Colonic mucosa (tissue), 4 donors: Measurements from ENCODE around the gene ABCC3. TPM values are rescaled to one million over a fixed set of nuclear protein-coding genes. Genes with fewer than 3 reads are reported as not detected.
A peak's percentile ranks its signal among the peaks of the same experiment; 100 is the strongest.

Experiments
- DNase-seq: peaks from one replicate; pipeline ENCODE4 v3.0.0-alpha.2; 2020
- H3K27ac ChIP-seq: fragments of 200-600 bp; one replicate; pipeline ENCODE4 v1.8.0; 2021
- H3K27me3 ChIP-seq: fragments of 200-600 bp; one replicate; pipeline ENCODE4 v1.8.0; 2021
- H3K36me3 ChIP-seq: fragments of 200-600 bp; one replicate; pipeline ENCODE4 v1.8.0; 2021
- H3K4me1 ChIP-seq: fragments of 200-600 bp; one replicate; pipeline ENCODE4 v1.8.0; 2021; ENCODE audit warnings: mild to moderate bottlenecking
- H3K4me3 ChIP-seq: fragments of 200-600 bp; one replicate; pipeline ENCODE4 v1.8.0; 2021
- H3K9ac ChIP-seq, 2 donors: one replicate each; pipeline ENCODE4 v1.7.0; 2013; ENCODE audit warnings: control low read depth in 2 of 2, low read depth in 2 of 2, low read length in 2 of 2
- H3K9me3 ChIP-seq: fragments of 200-600 bp; one replicate; pipeline ENCODE4 v1.8.0; 2021
- CTCF ChIP-seq: fragments of 200-600 bp; IDR thresholded peaks from one replicate; pipeline ENCODE4 v1.8.0; 2022; ENCODE audit warnings: antibody characterized with exemption, mild to moderate bottlenecking
- intact Hi-C: fragments of 100-400 bp; cut with DNase I; formaldehyde crosslinking; loops from one replicate; pipeline ENCODE4 v1.14.1; 2022
- total RNA-seq, 2 donors: library from RNA; stranded (reverse); fragmentation: NEBNext Ultra II Directional in 1 of 2; extraction: Animal tissue kit (Norgen Biotek cat#: 25700) in 1 of 2; gene quantifications; one replicate each; pipeline ENCODE4 v1.2.1, GENCODE V29; 2021
- donor health status: healthy.
- donor health status: DM: no; HTN: no; CAD: no.
- donor health status: DM: no; HTN: no; CAD: no.

ABCC3 gene
- total RNA-seq, 2 donors from 2014 or later: 187 to 226 TPM

- intact Hi-C loops: loop anchor here (5.0 kb wide), 2 partner anchors 65 to 210 kb away; partner anchors contain the start of gene ABCC3
- peak overlapping the region in 1 of 2 donors; percentile 23 for H3K9ac ChIP-seq
- DNase-seq: no peak
- no peaks in the 10 kb centered on the region for H3K9me3 ChIP-seq
- no peaks in the 10 kb centered on the region for H3K4me1 ChIP-seq
- TF ChIP-seq CTCF: no peak
- no peak overlapping the region for H3K27ac ChIP-seq
- peaks cover 27% of the 10 kb centered on the region for H3K36me3 ChIP-seq
- H3K27me3 ChIP-seq: no peaks in the 10 kb centered on the region
- H3K4me3 ChIP-seq: no peak overlapping the region
Measured at GRCh38 chr17:50697663-50698272, 63.1 kb downstream of the ABCC3 start.

GRCh38 chr17:50699410-50699809, 64.7 kb downstream of the ABCC3 start:
- no peak overlapping the region for H3K27ac ChIP-seq
- no peaks in the 10 kb centered on the region for H3K9me3 ChIP-seq
- no peak overlapping the region for H3K9ac ChIP-seq
- no peak for TF ChIP-seq CTCF
- DNase-seq: no peak
- H3K4me3 ChIP-seq: no peak overlapping the region
- H3K27me3 ChIP-seq: no peaks in the 10 kb centered on the region
- no peaks in the 10 kb centered on the region for H3K4me1 ChIP-seq
- intact Hi-C loops: loop anchor here (5.0 kb wide), 2 partner anchors 67 to 212 kb away; partner anchors contain the start of gene ABCC3
- peaks cover 27% of the 10 kb centered on the region for H3K36me3 ChIP-seq

- H3K4me1 ChIP-seq: no peaks in the 10 kb centered on the region
- intact Hi-C loops: no loop called here
Measured at GRCh38 chr17:50703162-50703561, 68.5 kb downstream of the ABCC3 start.

GRCh38 chr17:50707289-50708049, 72.8 kb downstream of the ABCC3 start, which contains the start of gene ANKRD40:
Gene ANKRD40 (minus strand): TSS chr17:50707914. CDS start chr17:50707654, 260 bp downstream.
- intact Hi-C loops: no loop called here
- H3K4me1 ChIP-seq: no peaks in the 10 kb centered on the region

More at GRCh38 chr17:50703162-50703561, 68.5 kb downstream of the ABCC3 start:
- H3K36me3 ChIP-seq: peaks cover 13% of the 10 kb centered on the region
- no peaks in the 10 kb centered on the region for H3K9me3 ChIP-seq
- no peak overlapping the region for H3K4me3 ChIP-seq
- H3K27ac ChIP-seq: no peak overlapping the region
- no peak for DNase-seq
- TF ChIP-seq CTCF: no peak
- H3K27me3 ChIP-seq: no peaks in the 10 kb centered on the region
- H3K9ac ChIP-seq: no peak overlapping the region

More at GRCh38 chr17:50707289-50708049, 72.8 kb downstream of the ABCC3 start, which contains the start of gene ANKRD40:
- Histone ChIP-seq H3K27ac (peak within 1 kb of the TSS; percentile 96), H3K4me3 (peak within 1 kb of the TSS; percentile 73), H3K27me3 (no peaks in the 10 kb centered on the region), H3K9ac (peak within 1 kb of the TSS; percentile 95 to 99), H3K9me3 (no peaks in the 10 kb centered on the region), H3K36me3 (no peaks in the 10 kb centered on the region)
- peak; percentile 92 for DNase-seq
- TF ChIP-seq CTCF: no peak
